ENCODE measurements around the gene TUNAR.

Gene TUNAR

GRCh38 chr14:95840094-95840700 lies 36.4 kb upstream of the TUNAR start:
- no peak for ATAC-seq
- TF ChIP-seq CSDC2 (CRISPR knock-in tag; IDR thresholded peaks at IDR 0.05) (no peak), ZC3H10 (CRISPR knock-in tag; IDR thresholded peaks at IDR 0.05) (no peak), ESRRG (CRISPR knock-in tag; IDR thresholded peaks at IDR 0.05) (no peak), SNAI2 (CRISPR knock-in tag; IDR thresholded peaks at IDR 0.05) (no peak), BACH2 (CRISPR knock-in tag; IDR thresholded peaks at IDR 0.05; ENCODE audit: borderline replicate concordance) (no peak), ZNF70 (CRISPR knock-in tag; IDR thresholded peaks at IDR 0.05) (no peak), CSRNP3 (CRISPR knock-in tag; IDR thresholded peaks at IDR 0.05) (no peak), POU6F1 (CRISPR knock-in tag; IDR thresholded peaks at IDR 0.05; ENCODE audit: borderline replicate concordance, low read depth) (no peak), TSHZ2 (CRISPR knock-in tag; IDR thresholded peaks at IDR 0.05) (no peak), PPARA (CRISPR knock-in tag; IDR thresholded peaks at IDR 0.05; ENCODE audit: borderline replicate concordance) (no peak), TCF4 (CRISPR knock-in tag; IDR thresholded peaks at IDR 0.05; ENCODE audit: borderline replicate concordance) (no peak), ISL1 (CRISPR knock-in tag; IDR thresholded peaks at IDR 0.05) (no peak)

GRCh38 chr14:95841668-95842067 lies 35.0 kb upstream of the TUNAR start:
- TF ChIP-seq RARB (CRISPR knock-in tag; IDR thresholded peaks at IDR 0.05) (no peak), OSR1 (CRISPR knock-in tag; IDR thresholded peaks at IDR 0.05) (no peak), ZNF8 (CRISPR knock-in tag; IDR thresholded peaks at IDR 0.05) (no peak), ESRRG (CRISPR knock-in tag; IDR thresholded peaks at IDR 0.05) (no peak), ISL1 (CRISPR knock-in tag; IDR thresholded peaks at IDR 0.05) (no peak), ZNF70 (CRISPR knock-in tag; IDR thresholded peaks at IDR 0.05) (no peak), TSHZ2 (CRISPR knock-in tag; IDR thresholded peaks at IDR 0.05) (no peak), CSRNP3 (CRISPR knock-in tag; IDR thresholded peaks at IDR 0.05) (no peak), BACH2 (CRISPR knock-in tag; IDR thresholded peaks at IDR 0.05; ENCODE audit: borderline replicate concordance) (no peak), PPARA (CRISPR knock-in tag; IDR thresholded peaks at IDR 0.05; ENCODE audit: borderline replicate concordance) (no peak), TOX (CRISPR knock-in tag; IDR thresholded peaks at IDR 0.05; ENCODE audit: borderline replicate concordance) (no peak), ZFP3 (CRISPR knock-in tag; IDR thresholded peaks at IDR 0.05) (no peak), GLIS3 (CRISPR knock-in tag; IDR thresholded peaks at IDR 0.05) (no peak), CSDC2 (CRISPR knock-in tag; IDR thresholded peaks at IDR 0.05) (no peak), ZNF565 (CRISPR knock-in tag; conservative IDR thresholded peaks at IDR 0.05; ENCODE audit: low read depth) (no peak), SNAI2 (CRISPR knock-in tag; IDR thresholded peaks at IDR 0.05) (no peak)
- ATAC-seq, result no peak

GRCh38 chr14:95849761-95850160 lies 26.9 kb upstream of the TUNAR start:
- TF ChIP-seq CSDC2 (CRISPR knock-in tag; IDR thresholded peaks at IDR 0.05) (no peak), ZC3H10 (CRISPR knock-in tag; IDR thresholded peaks at IDR 0.05) (no peak), ESRRG (CRISPR knock-in tag; IDR thresholded peaks at IDR 0.05) (no peak), ZNF8 (CRISPR knock-in tag; IDR thresholded peaks at IDR 0.05) (no peak), ZNF565 (CRISPR knock-in tag; conservative IDR thresholded peaks at IDR 0.05; ENCODE audit: low read depth) (no peak), PPARA (CRISPR knock-in tag; IDR thresholded peaks at IDR 0.05; ENCODE audit: borderline replicate concordance) (no peak), POU6F1 (CRISPR knock-in tag; IDR thresholded peaks at IDR 0.05; ENCODE audit: borderline replicate concordance, low read depth) (no peak), ZNF70 (CRISPR knock-in tag; IDR thresholded peaks at IDR 0.05) (no peak), PATZ1 (CRISPR knock-in tag; IDR thresholded peaks at IDR 0.05; ENCODE audit: borderline replicate concordance) (no peak)
- no peak for ATAC-seq
